Measurements from ENCODE around the gene SEMA6B.

- no peak for TF ChIP-seq CTCF (IDR thresholded peaks at IDR 0.05)
- no peak for TF ChIP-seq EP300 (IDR thresholded peaks at IDR 0.05)
Measured at GRCh38 chr19:4496304-4496703, 63.2 kb downstream of the SEMA6B start.

Measured in esophagus muscularis mucosa (tissue), 3 donors.